Measurements from ENCODE around the gene PKP1.

PKP1 gene

DNA sequence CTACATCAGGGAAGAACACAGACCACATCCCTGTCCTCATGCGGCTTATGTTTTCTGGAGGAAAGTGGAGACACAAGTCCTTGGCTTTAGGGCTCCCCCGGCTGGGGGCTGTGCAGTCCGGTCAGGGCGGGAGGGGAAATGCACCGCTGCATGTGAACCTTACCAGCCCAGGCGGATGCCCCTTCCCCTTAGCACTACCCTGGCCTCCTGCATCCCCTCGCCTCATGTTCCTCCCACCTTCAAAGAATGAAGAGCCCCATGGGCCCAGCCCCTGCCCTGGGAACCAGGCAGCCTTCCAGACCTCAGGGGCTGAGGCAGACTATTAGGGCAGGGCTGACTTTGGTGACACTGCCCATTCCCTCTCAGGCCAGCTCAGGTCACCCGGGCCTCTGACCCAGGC lies 48.7 kb downstream of the PKP1 start:
- Histone ChIP-seq H3K4me3 (ENCODE audit: low read depth, low read length) (no peak overlapping the region), H3K9me3 (no peaks in the 10 kb centered on the region), H3K4me1 (no peaks in the 10 kb centered on the region; the same call in 1 of the 2 replicates), H3K27me3 (no peaks in the 10 kb centered on the region), H3K36me3 (no peaks in the 10 kb centered on the region)
- TF ChIP-seq, protein P1, sequence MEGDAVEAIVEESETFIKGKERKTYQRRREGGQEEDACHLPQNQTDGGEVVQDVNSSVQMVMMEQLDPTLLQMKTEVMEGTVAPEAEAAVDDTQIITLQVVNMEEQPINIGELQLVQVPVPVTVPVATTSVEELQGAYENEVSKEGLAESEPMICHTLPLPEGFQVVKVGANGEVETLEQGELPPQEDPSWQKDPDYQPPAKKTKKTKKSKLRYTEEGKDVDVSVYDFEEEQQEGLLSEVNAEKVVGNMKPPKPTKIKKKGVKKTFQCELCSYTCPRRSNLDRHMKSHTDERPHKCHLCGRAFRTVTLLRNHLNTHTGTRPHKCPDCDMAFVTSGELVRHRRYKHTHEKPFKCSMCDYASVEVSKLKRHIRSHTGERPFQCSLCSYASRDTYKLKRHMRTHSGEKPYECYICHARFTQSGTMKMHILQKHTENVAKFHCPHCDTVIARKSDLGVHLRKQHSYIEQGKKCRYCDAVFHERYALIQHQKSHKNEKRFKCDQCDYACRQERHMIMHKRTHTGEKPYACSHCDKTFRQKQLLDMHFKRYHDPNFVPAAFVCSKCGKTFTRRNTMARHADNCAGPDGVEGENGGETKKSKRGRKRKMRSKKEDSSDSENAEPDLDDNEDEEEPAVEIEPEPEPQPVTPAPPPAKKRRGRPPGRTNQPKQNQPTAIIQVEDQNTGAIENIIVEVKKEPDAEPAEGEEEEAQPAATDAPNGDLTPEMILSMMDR (IDR thresholded peaks at IDR 0.05; ENCODE audit: low read depth, low read length) = no peak
- no peak for DNase-seq

DNA sequence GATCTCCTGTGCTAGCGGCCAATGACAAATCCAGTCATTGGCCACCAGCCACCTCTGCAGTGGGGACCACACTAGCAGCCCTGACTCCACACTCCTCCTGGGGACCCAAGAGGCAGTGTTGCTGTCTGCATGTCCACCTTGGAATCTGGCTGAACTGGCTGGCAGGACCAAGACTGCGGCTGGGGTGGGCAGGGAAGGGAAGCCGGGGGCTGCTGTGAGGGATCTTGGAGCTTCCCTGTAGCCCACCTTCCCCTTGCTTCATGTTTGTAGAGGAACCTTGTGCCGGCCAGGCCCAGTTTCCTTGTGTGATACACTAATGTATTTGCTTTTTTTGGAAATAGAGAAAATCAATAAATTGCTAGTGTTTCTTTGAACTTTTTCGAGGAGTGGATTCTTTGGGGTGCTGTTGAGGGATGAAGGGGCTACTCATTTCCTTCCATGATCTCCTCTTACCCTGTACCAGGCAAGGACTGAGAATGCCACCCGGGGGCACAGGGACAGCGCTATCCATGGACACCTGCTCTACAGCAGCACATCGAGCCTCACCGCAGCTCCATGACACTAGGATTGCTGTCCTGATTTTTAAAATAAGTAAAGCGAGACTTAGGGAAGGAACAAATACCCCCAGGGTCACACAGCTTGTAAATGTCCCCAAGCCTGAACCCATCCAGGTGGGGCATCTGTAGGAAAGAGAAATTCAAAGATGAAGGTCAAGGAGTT lies 49.5 kb downstream of the PKP1 start:
- no peaks in the 10 kb centered on the region for H3K9me3 ChIP-seq
- no peaks in the 10 kb centered on the region; the same call in 1 of the 2 replicates for H3K4me1 ChIP-seq
- DNase-seq = no peak
- H3K36me3 ChIP-seq = no peaks in the 10 kb centered on the region
- H3K4me3 ChIP-seq (ENCODE audit: low read depth, low read length) = no peak overlapping the region
- TF ChIP-seq, protein P1 (IDR thresholded peaks at IDR 0.05; ENCODE audit: low read depth, low read length) = no peak
- H3K27me3 ChIP-seq = no peaks in the 10 kb centered on the region

DNA sequence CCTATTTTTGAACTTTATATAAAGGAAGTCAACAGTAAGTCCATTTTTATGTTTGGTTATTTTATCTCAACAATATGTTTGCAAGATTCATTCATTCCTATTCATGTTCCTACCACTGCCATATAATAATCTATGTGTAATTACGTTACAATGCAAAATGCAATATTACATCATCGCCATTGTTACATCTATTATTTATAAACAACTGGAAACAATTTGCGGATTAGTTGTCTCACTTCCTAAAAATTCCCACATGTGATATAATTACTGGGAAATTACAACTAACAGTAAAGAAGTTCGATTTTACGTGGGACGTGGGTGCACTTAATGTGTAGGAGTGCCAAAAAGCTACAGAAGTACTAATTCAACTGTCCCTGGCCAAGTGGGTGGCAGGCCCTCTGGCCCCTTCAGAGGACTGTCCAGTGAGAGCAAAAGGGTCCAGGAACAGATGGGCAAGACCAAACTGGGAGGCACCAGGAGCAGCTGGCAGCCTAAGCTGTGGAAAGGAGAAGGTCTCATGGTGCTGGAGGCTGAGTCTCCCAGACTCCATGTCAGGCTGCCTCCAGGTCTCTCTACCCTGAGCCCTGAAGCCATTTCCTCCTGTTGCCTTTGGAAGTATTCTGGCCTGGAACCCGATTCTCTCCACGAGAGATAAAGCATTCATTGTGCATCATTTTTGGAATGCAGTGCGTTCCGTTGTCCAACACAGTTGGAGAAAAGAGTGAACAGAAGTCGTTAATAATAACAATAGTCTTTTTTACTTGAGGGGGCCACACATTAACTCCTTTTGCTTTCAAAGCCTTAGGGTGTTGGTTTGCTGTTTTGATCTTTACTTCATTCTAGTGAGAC lies 51.2 kb downstream of the PKP1 start:
- TF ChIP-seq, protein P1 (IDR thresholded peaks at IDR 0.05; ENCODE audit: low read depth, low read length) = no peak
- no peaks in the 10 kb centered on the region; the same call in 1 of the 2 replicates for H3K4me1 ChIP-seq
- no peaks in the 10 kb centered on the region for H3K9me3 ChIP-seq
- no peak for DNase-seq
- no peak overlapping the region for H3K4me3 ChIP-seq (ENCODE audit: low read depth, low read length)
- no peaks in the 10 kb centered on the region for H3K27me3 ChIP-seq
- no peaks in the 10 kb centered on the region for H3K36me3 ChIP-seq

DNA sequence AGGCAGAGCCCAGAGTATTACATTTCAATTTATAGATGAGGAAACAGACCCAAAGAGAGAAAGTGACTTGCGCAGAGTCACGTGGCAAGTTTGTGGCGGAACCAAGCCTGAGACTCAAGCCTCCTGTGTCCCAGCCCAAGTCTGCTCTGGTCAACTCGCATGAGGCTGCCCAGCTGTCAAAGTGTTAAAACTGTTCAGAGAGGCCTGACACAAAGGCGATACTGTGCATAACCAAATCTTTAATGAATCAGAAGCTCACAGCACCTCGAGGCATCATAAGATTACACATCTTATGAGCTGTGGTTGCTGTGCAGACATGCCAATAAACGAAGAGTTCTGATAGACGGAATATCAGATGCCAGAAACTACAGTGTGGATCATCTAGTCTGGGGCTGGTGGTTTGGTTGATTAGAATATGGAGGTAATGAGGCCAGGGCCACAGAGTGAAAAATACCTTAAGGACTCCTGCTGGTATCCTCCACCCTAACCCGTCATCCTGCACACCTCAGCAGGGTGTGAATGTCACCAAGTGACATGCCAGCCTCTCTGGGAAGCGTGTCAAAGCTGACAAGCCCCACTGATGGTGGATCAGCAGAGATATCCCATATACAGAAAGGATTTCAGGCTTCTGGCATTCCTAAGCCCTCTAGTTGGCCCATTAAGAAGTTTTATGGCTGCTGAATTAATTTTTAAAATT lies 52.0 kb downstream of the PKP1 start:
- H3K4me3 ChIP-seq (ENCODE audit: low read depth, low read length) = no peak overlapping the region
- no peak for DNase-seq
- H3K36me3 ChIP-seq = no peaks in the 10 kb centered on the region
- H3K9me3 ChIP-seq = no peaks in the 10 kb centered on the region
- H3K4me1 ChIP-seq = no peaks in the 10 kb centered on the region; the same call in 1 of the 2 replicates
- H3K27me3 ChIP-seq = no peaks in the 10 kb centered on the region
- TF ChIP-seq, protein P1 (IDR thresholded peaks at IDR 0.05; ENCODE audit: low read depth, low read length) = no peak

DNA sequence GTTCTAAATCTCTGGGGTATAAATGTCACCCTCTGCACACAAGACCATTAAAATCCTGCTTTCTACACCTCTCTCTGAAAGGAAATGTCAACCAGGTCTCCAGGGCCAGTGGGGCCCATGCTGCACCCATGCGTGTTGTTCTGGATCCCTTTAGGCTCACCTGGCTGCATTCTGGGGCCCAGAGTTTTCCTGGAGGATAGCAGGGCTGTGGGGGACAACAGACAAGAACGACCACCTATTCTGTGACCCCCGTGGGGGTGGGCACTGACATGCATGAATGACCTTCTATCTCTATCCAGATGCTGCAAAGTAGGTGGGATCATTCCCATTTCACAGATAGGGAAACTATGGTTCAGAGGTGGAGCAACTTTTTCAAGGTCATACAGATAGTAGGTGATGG lies 52.6 kb downstream of the PKP1 start:
- TF ChIP-seq, protein P1 (IDR thresholded peaks at IDR 0.05; ENCODE audit: low read depth, low read length) = no peak
- Histone ChIP-seq H3K36me3 (no peaks in the 10 kb centered on the region), H3K27me3 (no peaks in the 10 kb centered on the region), H3K4me1 (no peaks in the 10 kb centered on the region; the same call in 1 of the 2 replicates), H3K9me3 (no peaks in the 10 kb centered on the region), H3K4me3 (ENCODE audit: low read depth, low read length) (no peak overlapping the region)
- no peak for DNase-seq
